ENCODE data around the gene ACCSL. TPM values are rescaled to one million over a fixed set of nuclear protein-coding genes. Genes with fewer than 3 reads are reported as not detected.

Gene ACCSL
- total RNA-seq, 1 donor from 2014 or later, result not detected

GRCh38 chr11:44046182-44046581 lies 1.6 kb upstream of the ACCSL start:
- peaks cover 2% of the 10 kb centered on the region for H3K27me3 Mint-ChIP-seq (ENCODE audit: insufficient read depth, low read depth)

GRCh38 chr11:44047298-44047697 lies 483 bp upstream of the ACCSL start:
- Histone ChIP-seq H3K27ac (no peak overlapping the region), H4K20me1 (ENCODE audit: low read depth) (no peaks in the 10 kb centered on the region), H3K4me3 (no peak overlapping the region), H3K9ac (no peak overlapping the region), H3K4me1 (no peaks in the 10 kb centered on the region), H3F3A (ENCODE audit: low read depth) (no peaks in the 10 kb centered on the region), H3K79me2 (ENCODE audit: low read depth) (no peaks in the 10 kb centered on the region), H2AFZ (replicated peaks) (no peak overlapping the region), H3K4me2 (no peak overlapping the region), H3K27me3 (peaks cover 11% of the 10 kb centered on the region), H3K9me3 (ENCODE audit: low read depth) (no peaks in the 10 kb centered on the region), H3K36me3 (no peaks in the 10 kb centered on the region)
- TF ChIP-seq EZH2phosphoT487 (IDR thresholded peaks at IDR 0.05) (no peak), CTCF (IDR thresholded peaks at IDR 0.05) (no peak), EZH2 (IDR thresholded peaks at IDR 0.05) (no peak)
- Mint-ChIP-seq H3K9me3 (no peaks in the 10 kb centered on the region), H3K27me3 (ENCODE audit: insufficient read depth, low read depth) (peaks cover 2% of the 10 kb centered on the region), H3K27ac (no peak overlapping the region), H3K4me1 (peaks cover 7% of the 10 kb centered on the region), H3K36me3 (no peaks in the 10 kb centered on the region), H3K4me3 (no peak overlapping the region)
- no peak for DNase-seq (ENCODE audit: low spot score)

More at GRCh38 chr11:44046182-44046581, 1.6 kb upstream of the ACCSL start:
- Histone ChIP-seq H3F3A (ENCODE audit: low read depth) (no peaks in the 10 kb centered on the region), H4K20me1 (ENCODE audit: low read depth) (no peaks in the 10 kb centered on the region), H3K79me2 (ENCODE audit: low read depth) (no peaks in the 10 kb centered on the region), H3K9me3 (ENCODE audit: low read depth) (no peaks in the 10 kb centered on the region), H3K4me2 (no peak overlapping the region), H2AFZ (replicated peaks) (no peak overlapping the region), H3K27ac (no peak overlapping the region), H3K9ac (no peak overlapping the region), H3K36me3 (no peaks in the 10 kb centered on the region), H3K4me3 (no peak overlapping the region), H3K4me1 (no peaks in the 10 kb centered on the region), H3K27me3 (peaks cover 11% of the 10 kb centered on the region)
- H3K36me3 Mint-ChIP-seq, result no peaks in the 10 kb centered on the region
- H3K9me3 Mint-ChIP-seq, result no peaks in the 10 kb centered on the region
- H3K27ac Mint-ChIP-seq, result no peak overlapping the region
- no peak for DNase-seq (ENCODE audit: low spot score)
- peaks cover 7% of the 10 kb centered on the region for H3K4me1 Mint-ChIP-seq
- no peak overlapping the region for H3K4me3 Mint-ChIP-seq
- TF ChIP-seq EZH2 (IDR thresholded peaks at IDR 0.05) (no peak), CTCF (IDR thresholded peaks at IDR 0.05) (no peak), EZH2phosphoT487 (IDR thresholded peaks at IDR 0.05) (no peak)

GRCh38 chr11:44049832-44050231 lies 2.1 kb downstream of the ACCSL start:
- Mint-ChIP-seq H3K4me1 (peaks cover 7% of the 10 kb centered on the region), H3K36me3 (no peaks in the 10 kb centered on the region), H3K27me3 (ENCODE audit: insufficient read depth, low read depth) (peaks cover 2% of the 10 kb centered on the region), H3K27ac (no peak overlapping the region), H3K4me3 (no peak overlapping the region), H3K9me3 (no peaks in the 10 kb centered on the region)
- Histone ChIP-seq H3K9ac (no peak overlapping the region), H3K36me3 (no peaks in the 10 kb centered on the region), H3K9me3 (ENCODE audit: low read depth) (no peaks in the 10 kb centered on the region), H3K27ac (no peak overlapping the region), H4K20me1 (ENCODE audit: low read depth) (no peaks in the 10 kb centered on the region), H3K27me3 (peaks cover 11% of the 10 kb centered on the region), H2AFZ (replicated peaks) (no peak overlapping the region), H3K4me2 (no peak overlapping the region), H3K4me1 (no peaks in the 10 kb centered on the region), H3K4me3 (no peak overlapping the region), H3K79me2 (ENCODE audit: low read depth) (no peaks in the 10 kb centered on the region), H3F3A (ENCODE audit: low read depth) (no peaks in the 10 kb centered on the region)
- no peak for DNase-seq (ENCODE audit: low spot score)
- TF ChIP-seq EZH2phosphoT487 (IDR thresholded peaks at IDR 0.05), result no peak
- TF ChIP-seq CTCF (IDR thresholded peaks at IDR 0.05), result no peak
- no peak for TF ChIP-seq EZH2 (IDR thresholded peaks at IDR 0.05)

Measured in neural progenitor cell (in vitro differentiated cells).